GM19397 (cell line): Measurements from ENCODE around the gene SEPTIN10.
"Not testable (repeated sequence)": the region's sequence is repeated elsewhere in the genome, so short reads cannot be mapped to it uniquely, and the experiment has no call there.

Experiments used
- ATAC-seq: cut with Tn5 transposase; IDR thresholded peaks from one replicate; pipeline ENCODE4 v1.9.1; 2021; ENCODE audit warnings: mild to moderate bottlenecking, moderate library complexity; ENCODE audit not compliant: unreplicated experiment

SEPTIN10 gene

GRCh38 chr2:109607766-109608165 is 6.0 kb downstream of the SEPTIN10 start:
- no peak for ATAC-seq

- ATAC-seq, result no peak
Measured at GRCh38 chr2:109604597-109604996, 9.2 kb downstream of the SEPTIN10 start.

GRCh38 chr2:109602617-109603188 is 11.1 kb downstream of the SEPTIN10 start:
- ATAC-seq, result no peak

GRCh38 chr2:109601783-109602182 is 12.0 kb downstream of the SEPTIN10 start:
- no peak for ATAC-seq

- ATAC-seq, result no peak
Measured at GRCh38 chr2:109597283-109597682, 16.5 kb downstream of the SEPTIN10 start.

- ATAC-seq, result no peak
Measured at GRCh38 chr2:109595644-109596043, 18.1 kb downstream of the SEPTIN10 start.

- ATAC-seq, result no peak
Measured at GRCh38 chr2:109594246-109594885, 19.4 kb downstream of the SEPTIN10 start.

GRCh38 chr2:109592905-109593304 is 20.9 kb downstream of the SEPTIN10 start:
- no peak for ATAC-seq

GRCh38 chr2:109591206-109591605 is 22.6 kb downstream of the SEPTIN10 start:
- ATAC-seq, result no peak

GRCh38 chr2:109586687-109587086 is 27.1 kb downstream of the SEPTIN10 start:
- no peak for ATAC-seq

- ATAC-seq, result no peak
Measured at GRCh38 chr2:109582928-109583895, 30.6 kb downstream of the SEPTIN10 start.

- not testable (repeated sequence) for ATAC-seq
Measured at GRCh38 chr2:109577630-109578029, 36.1 kb downstream of the SEPTIN10 start.

GRCh38 chr2:109575373-109575772 is 38.4 kb downstream of the SEPTIN10 start:
- ATAC-seq, result no peak

- ATAC-seq, result no peak
Measured at GRCh38 chr2:109563980-109564550, 49.7 kb downstream of the SEPTIN10 start.

- ATAC-seq, result no peak
Measured at GRCh38 chr2:109563288-109563687, 50.5 kb downstream of the SEPTIN10 start.

GRCh38 chr2:109562421-109562820 is 51.3 kb downstream of the SEPTIN10 start:
- no peak for ATAC-seq

GRCh38 chr2:109560265-109560664 is 53.5 kb downstream of the SEPTIN10 start:
- ATAC-seq, result no peak

- no peak for ATAC-seq
Measured at GRCh38 chr2:109558076-109558882, 55.5 kb downstream of the SEPTIN10 start.

GRCh38 chr2:109557309-109557708 is 56.5 kb downstream of the SEPTIN10 start:
- ATAC-seq, result no peak

GRCh38 chr2:109555346-109555900 is 58.3 kb downstream of the SEPTIN10 start:
- ATAC-seq, result no peak
